Germinal center (tissue), 1 donor: ENCODE results near the gene SH3RF1.

ENCODE experiments used
- DNase-seq: peaks from one replicate; pipeline ENCODE4 v3.0.0; 2012; ENCODE audit warnings: mixed read lengths, low spot score

The SH3RF1 gene

GRCh38 chr4:169163495-169163894 lies 107.3 kb downstream of the SH3RF1 start:
- DNase-seq, result no peak

GRCh38 chr4:169160825-169161224 lies 109.9 kb downstream of the SH3RF1 start:
- DNase-seq, result no peak

GRCh38 chr4:169159624-169160171 lies 111.1 kb downstream of the SH3RF1 start:
- no peak for DNase-seq

- no peak for DNase-seq
These were observed 111.9 kb downstream of the SH3RF1 start for GRCh38 chr4:169158861-169159260.

GRCh38 chr4:169158046-169158445 lies 112.7 kb downstream of the SH3RF1 start:
- DNase-seq, result no peak

- no peak for DNase-seq
These were observed 114.4 kb downstream of the SH3RF1 start for GRCh38 chr4:169156392-169156791.

- DNase-seq, result no peak
These were observed 116.6 kb downstream of the SH3RF1 start for GRCh38 chr4:169154121-169154520.

GRCh38 chr4:169153481-169154087 lies 117.2 kb downstream of the SH3RF1 start:
- no peak for DNase-seq

GRCh38 chr4:169152899-169153298 lies 117.9 kb downstream of the SH3RF1 start:
- no peak for DNase-seq

GRCh38 chr4:169152098-169152497 lies 118.7 kb downstream of the SH3RF1 start:
- DNase-seq, result no peak

GRCh38 chr4:169151671-169152070 lies 119.1 kb downstream of the SH3RF1 start:
- DNase-seq, result no peak

GRCh38 chr4:169150806-169151205 lies 120.0 kb downstream of the SH3RF1 start:
- DNase-seq, result no peak

GRCh38 chr4:169148885-169149284 lies 121.9 kb downstream of the SH3RF1 start:
- DNase-seq, result no peak

GRCh38 chr4:169147191-169147590 lies 123.6 kb downstream of the SH3RF1 start:
- DNase-seq, result no peak

- DNase-seq, result no peak
These were observed 126.6 kb downstream of the SH3RF1 start for GRCh38 chr4:169144061-169144600.

- DNase-seq, result no peak
These were observed 127.4 kb downstream of the SH3RF1 start for GRCh38 chr4:169143335-169143734.

GRCh38 chr4:169142906-169143305 lies 127.8 kb downstream of the SH3RF1 start:
- DNase-seq, result no peak

GRCh38 chr4:169142391-169142790 lies 128.4 kb downstream of the SH3RF1 start:
- no peak for DNase-seq

- DNase-seq, result no peak
These were observed 131.7 kb downstream of the SH3RF1 start for GRCh38 chr4:169139021-169139420.

GRCh38 chr4:169137558-169137920 lies 133.2 kb downstream of the SH3RF1 start:
- no peak for DNase-seq

- DNase-seq, result no peak
These were observed 133.8 kb downstream of the SH3RF1 start for GRCh38 chr4:169136796-169137557.

- no peak for DNase-seq
These were observed 134.4 kb downstream of the SH3RF1 start for GRCh38 chr4:169136330-169136729.

- no peak for DNase-seq
These were observed 135.0 kb downstream of the SH3RF1 start for GRCh38 chr4:169135776-169136175.
